GM12873 (cell line): Measurements from ENCODE around the gene PLB1.

Source experiments
- CTCF ChIP-seq: IDR thresholded peaks from 2 replicates; pipeline ENCODE4 v1.5.1; 2012; ENCODE audit warnings: low read depth, mild to moderate bottlenecking, moderate library complexity, low read length, control low read depth; ENCODE audit not compliant: insufficient read depth; ENCODE audit errors: missing control alignments

Gene PLB1

DNA sequence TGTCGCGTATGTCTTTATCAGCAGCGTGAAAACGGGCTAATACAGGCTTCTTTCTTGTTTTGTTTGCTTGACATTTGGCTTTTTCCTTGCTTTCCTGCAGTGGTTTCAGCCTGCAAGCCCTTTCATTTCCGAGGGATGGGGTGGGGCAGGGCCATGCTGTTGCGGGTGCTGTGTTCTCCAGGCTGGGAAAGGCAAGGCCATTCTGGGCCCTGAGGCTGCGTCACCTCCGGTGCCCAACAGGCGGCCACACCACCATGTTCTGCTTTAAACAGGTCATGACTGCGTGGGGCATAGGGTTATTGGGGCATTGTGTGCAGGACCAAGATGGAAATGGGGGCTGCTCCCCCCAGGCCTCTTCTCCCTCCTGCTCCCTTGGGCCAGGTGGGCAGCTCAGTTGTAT, 38.6 kb upstream of the PLB1 start:
- TF ChIP-seq CTCF: peak; percentile 9

GRCh38 chr2:28461056-28461455, 34.8 kb upstream of the PLB1 start:
- TF ChIP-seq CTCF: no peak

GRCh38 chr2:28462122-28462521, 33.7 kb upstream of the PLB1 start:
- no peak for TF ChIP-seq CTCF

DNA sequence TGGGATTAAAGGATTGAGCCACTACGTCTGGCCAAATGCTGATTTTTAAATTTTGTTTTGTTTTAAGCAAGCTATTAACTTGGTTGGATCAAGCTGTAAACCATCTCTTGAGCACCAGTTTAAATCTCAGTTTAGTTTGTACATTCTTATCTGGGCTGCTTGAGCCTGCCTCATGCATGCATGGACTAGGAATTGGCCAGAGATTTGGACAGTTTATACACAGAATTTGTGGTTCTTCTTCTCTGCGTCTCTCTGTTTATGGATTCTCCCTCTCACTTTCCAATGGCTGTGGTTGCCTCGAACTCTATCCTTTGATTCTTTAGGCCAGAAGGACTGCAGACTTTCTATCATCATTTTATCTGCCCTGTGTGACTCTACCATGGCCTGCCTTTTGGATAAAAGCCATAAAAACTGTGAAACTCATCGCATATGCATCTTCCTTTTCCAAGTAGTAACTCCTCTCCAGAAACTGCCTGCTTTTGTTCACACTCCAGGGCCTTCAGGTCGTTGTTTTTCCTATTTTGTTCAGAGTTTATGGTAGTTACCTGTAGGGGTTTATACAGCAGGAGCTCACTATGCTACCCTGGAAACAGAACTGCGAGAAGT, 32.5 kb upstream of the PLB1 start:
- no peak for TF ChIP-seq CTCF

- no peak for TF ChIP-seq CTCF
These were observed 32.0 kb upstream of the PLB1 start for GRCh38 chr2:28463893-28464292.

DNA sequence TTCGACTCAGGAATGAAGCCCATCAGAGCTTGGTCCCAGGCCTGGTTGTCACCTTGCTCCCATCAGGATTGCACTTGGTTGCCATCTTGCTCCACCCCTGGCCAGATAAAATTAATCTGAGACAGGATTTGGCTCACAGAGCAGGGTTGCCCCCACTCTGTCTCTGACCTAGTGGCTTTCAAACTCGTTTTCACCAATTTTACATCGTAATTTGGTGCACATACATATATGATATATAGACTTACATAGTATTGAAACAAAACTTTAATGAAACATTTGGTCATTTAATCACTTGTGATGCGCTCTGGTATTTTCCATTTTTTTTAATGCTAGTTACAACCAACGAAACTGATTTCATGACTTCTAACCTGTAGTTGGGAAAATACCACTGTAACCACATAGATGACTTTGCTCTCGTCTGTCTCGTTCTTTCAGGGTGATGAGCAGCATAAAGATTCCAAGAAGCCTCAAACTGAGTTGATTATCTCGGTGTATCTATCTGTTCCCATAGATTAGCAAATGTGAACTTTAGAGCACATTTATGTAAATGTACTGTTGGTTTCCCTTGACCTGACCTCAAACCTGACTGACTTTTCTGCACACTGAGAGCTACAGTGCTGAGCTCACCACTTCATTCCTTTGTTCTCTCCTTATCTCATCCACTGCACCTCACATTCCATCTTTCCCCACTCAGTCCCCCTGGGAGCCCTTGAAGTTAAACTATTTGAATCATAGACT, 30.5 kb upstream of the PLB1 start:
- no peak for TF ChIP-seq CTCF

DNA sequence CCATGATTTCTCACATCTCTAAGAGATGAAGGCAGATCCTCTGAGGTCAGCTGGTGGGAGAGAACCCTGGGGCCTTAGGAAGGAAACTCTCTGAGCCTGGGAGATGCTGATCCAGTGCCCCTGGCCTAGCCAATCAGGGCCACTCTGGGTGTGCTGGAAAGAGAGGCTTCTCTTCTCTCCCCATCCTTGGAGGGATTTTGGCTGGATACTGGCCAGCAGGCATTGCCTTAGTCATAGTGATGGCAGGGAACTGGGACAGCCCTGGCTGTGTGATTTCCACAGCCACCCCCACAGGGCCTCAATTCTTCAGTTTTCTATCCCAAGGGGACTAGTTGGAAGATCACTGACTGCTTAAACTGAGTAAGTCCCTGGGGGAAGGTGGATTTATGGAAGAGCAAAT, 26.6 kb upstream of the PLB1 start:
- TF ChIP-seq CTCF: no peak
